HG02623 (cell line): ENCODE results near the gene DLG2.
A peak's percentile ranks its signal among the peaks of the same experiment; 100 is the strongest.
"Not testable (repeated sequence)": the region's sequence is repeated elsewhere in the genome, so short reads cannot be mapped to it uniquely, and the experiment has no call there.

ENCODE experiments used
- ATAC-seq: cut with Tn5 transposase; IDR thresholded peaks from one replicate; pipeline ENCODE4 v1.9.1; 2021; ENCODE audit warnings: moderate library complexity; ENCODE audit not compliant: unreplicated experiment

The DLG2 gene

GRCh38 chr11:85627332-85627997 is at the start of gene DLG2:
Gene DLG2, minus strand, starts transcription at chr11:85627344.
- no peak for ATAC-seq

- no peak for ATAC-seq
Observed at GRCh38 chr11:85673393-85673792, 46.2 kb upstream of the DLG2 start.

GRCh38 chr11:85672105-85672902 is 45.2 kb upstream of the DLG2 start:
- ATAC-seq = no peak

- not testable (repeated sequence) for ATAC-seq
Observed at GRCh38 chr11:85670949-85671663, 44.0 kb upstream of the DLG2 start.

- ATAC-seq = no peak
Observed at GRCh38 chr11:85668157-85668556, 41.0 kb upstream of the DLG2 start.

- no peak for ATAC-seq
Observed at GRCh38 chr11:85666687-85667086, 39.5 kb upstream of the DLG2 start.

- no peak for ATAC-seq
Observed at GRCh38 chr11:85665733-85666132, 38.6 kb upstream of the DLG2 start.

GRCh38 chr11:85664615-85665481 is 37.7 kb upstream of the DLG2 start, which contains the start of gene CREBZF:
Gene CREBZF, minus strand, starts transcription at chr11:85665129. Its CDS starts 254 bp downstream, at chr11:85664875.
- peak; percentile 90 for ATAC-seq

- peak; percentile 56 for ATAC-seq
Observed at GRCh38 chr11:85663753-85664614, 36.8 kb upstream of the DLG2 start.

GRCh38 chr11:85663080-85663752 is 36.1 kb upstream of the DLG2 start:
- no peak for ATAC-seq

- no peak for ATAC-seq
Observed at GRCh38 chr11:85661972-85662664, 35.0 kb upstream of the DLG2 start.

GRCh38 chr11:85658180-85658579 is 31.0 kb upstream of the DLG2 start:
- no peak for ATAC-seq

- no peak for ATAC-seq
Observed at GRCh38 chr11:85656777-85657176, 29.6 kb upstream of the DLG2 start.

GRCh38 chr11:85654343-85654742 is 27.2 kb upstream of the DLG2 start:
- not testable (repeated sequence) for ATAC-seq

- no peak for ATAC-seq
Observed at GRCh38 chr11:85652786-85653447, 25.8 kb upstream of the DLG2 start.

GRCh38 chr11:85651118-85651517 is 24.0 kb upstream of the DLG2 start:
- no peak for ATAC-seq

- peak; percentile 99 for ATAC-seq
Observed at GRCh38 chr11:85647604-85648299, 20.6 kb upstream of the DLG2 start, which contains the start of gene TMEM126A. Gene TMEM126A, plus strand, starts transcription at chr11:85647967. Its CDS starts 2,289 bp downstream, at chr11:85650256.
